ENCODE results near the gene ZFYVE28. TPM values are rescaled to one million over a fixed set of nuclear protein-coding genes. Genes with fewer than 3 reads are reported as not detected.
A peak's percentile ranks its signal among the peaks of the same experiment; 100 is the strongest.

ZFYVE28 gene
- total RNA-seq, 2 experiments from 2014 or later, result 26.2 to 28.0 TPM

- intact Hi-C loops (cut with DNase I, micrococcal nuclease), result no loop called here
- H3K27me3 Mint-ChIP-seq, result no peaks in the 10 kb centered on the region
- peaks cover 44% of the 10 kb centered on the region for H3K36me3 Mint-ChIP-seq (ENCODE audit: low read depth)
- peak in 1 of 14 experiments; percentile 28 for DNase-seq
- H3K4me1 ChIP-seq (ENCODE audit: insufficient read depth, low read length), result no peaks in the 10 kb centered on the region
- no peak overlapping the region for H3K27ac Mint-ChIP-seq
- no peak for ATAC-seq (ENCODE audit: poor library complexity)
- no peak for TF ChIP-seq CTCF (IDR thresholded peaks at IDR 0.05)
- no peak overlapping the region for H3K4me3 Mint-ChIP-seq
- no peaks in the 10 kb centered on the region for H3K27me3 ChIP-seq (ENCODE audit: control insufficient read depth in 1 of 2, insufficient read depth in 2 of 2, low read length in 2 of 2)
- H3K4me1 Mint-ChIP-seq (ENCODE audit: low read depth), result no peaks in the 10 kb centered on the region
- H3K36me3 ChIP-seq (ENCODE audit: insufficient read depth, low read length), result peaks cover 33% of the 10 kb centered on the region
- H3K4me3 ChIP-seq (ENCODE audit: low read length), result no peak overlapping the region
- H3K9me3 ChIP-seq (ENCODE audit: control insufficient read depth in 1 of 2, insufficient read depth in 1 of 2, low read length in 2 of 2), result no peaks in the 10 kb centered on the region
- no peaks in the 10 kb centered on the region for H3K9me3 Mint-ChIP-seq
- ChIA-PET CTCF (no interaction called here), POLR2A (no interaction called here)
- no peak overlapping the region for H3K27ac ChIP-seq (ENCODE audit: low read depth in 1 of 2, low read length in 2 of 2)
Measured at GRCh38 chr4:2339458-2340271, 78.8 kb downstream of the ZFYVE28 start.

- POLR2A ChIA-PET, result no interaction called here
- H3K27ac Mint-ChIP-seq, result no peak overlapping the region
Measured at GRCh38 chr4:2338754-2339457, 79.5 kb downstream of the ZFYVE28 start.

GRCh38 chr4:2337896-2338295 lies 80.5 kb downstream of the ZFYVE28 start:
- H3K36me3 Mint-ChIP-seq (ENCODE audit: low read depth), result peaks cover 31% of the 10 kb centered on the region
- intact Hi-C loops (cut with DNase I, micrococcal nuclease), result no loop called here
- H3K27ac Mint-ChIP-seq, result no peak overlapping the region
- H3K9me3 Mint-ChIP-seq, result no peaks in the 10 kb centered on the region
- H3K4me1 Mint-ChIP-seq (ENCODE audit: low read depth), result no peaks in the 10 kb centered on the region
- Histone ChIP-seq H3K36me3 (ENCODE audit: insufficient read depth, low read length) (peaks cover 35% of the 10 kb centered on the region), H3K27me3 (ENCODE audit: control insufficient read depth in 1 of 2, insufficient read depth in 2 of 2, low read length in 2 of 2) (no peaks in the 10 kb centered on the region), H3K4me3 (ENCODE audit: low read length) (no peak overlapping the region), H3K4me1 (ENCODE audit: insufficient read depth, low read length) (peaks cover 11% of the 10 kb centered on the region), H3K27ac (ENCODE audit: low read depth in 1 of 2, low read length in 2 of 2) (no peak overlapping the region), H3K9me3 (ENCODE audit: control insufficient read depth in 1 of 2, insufficient read depth in 1 of 2, low read length in 2 of 2) (no peaks in the 10 kb centered on the region)
- DNase-seq (no peak), ATAC-seq (ENCODE audit: poor library complexity) (no peak)
- ChIA-PET CTCF (no interaction called here), POLR2A (no interaction called here)
- no peaks in the 10 kb centered on the region for H3K27me3 Mint-ChIP-seq
- TF ChIP-seq CTCF (IDR thresholded peaks at IDR 0.05), result no peak
- H3K4me3 Mint-ChIP-seq, result no peak overlapping the region

More at GRCh38 chr4:2338754-2339457, 79.5 kb downstream of the ZFYVE28 start:
- DNase-seq (peak in 1 of 14 experiments; percentile 21), ATAC-seq (ENCODE audit: poor library complexity) (no peak)
- no peak overlapping the region for H3K27ac ChIP-seq (ENCODE audit: low read depth in 1 of 2, low read length in 2 of 2)
- Mint-ChIP-seq H3K36me3 (ENCODE audit: low read depth) (peaks cover 38% of the 10 kb centered on the region), H3K27me3 (no peaks in the 10 kb centered on the region), H3K4me1 (ENCODE audit: low read depth) (no peaks in the 10 kb centered on the region), H3K9me3 (no peaks in the 10 kb centered on the region), H3K4me3 (no peak overlapping the region)
- peaks cover 33% of the 10 kb centered on the region for H3K36me3 ChIP-seq (ENCODE audit: insufficient read depth, low read length)
- H3K27me3 ChIP-seq (ENCODE audit: control insufficient read depth in 1 of 2, insufficient read depth in 2 of 2, low read length in 2 of 2), result no peaks in the 10 kb centered on the region
- H3K4me3 ChIP-seq (ENCODE audit: low read length), result no peak overlapping the region
- no peak for TF ChIP-seq CTCF (IDR thresholded peaks at IDR 0.05)
- CTCF ChIA-PET, result no interaction called here
- intact Hi-C loops (cut with DNase I, micrococcal nuclease), result no loop called here
- no peaks in the 10 kb centered on the region for H3K9me3 ChIP-seq (ENCODE audit: control insufficient read depth in 1 of 2, insufficient read depth in 1 of 2, low read length in 2 of 2)
- H3K4me1 ChIP-seq (ENCODE audit: insufficient read depth, low read length), result peaks cover 6% of the 10 kb centered on the region

Measured in CD4-positive, alpha-beta T cell (primary cell).